Nephron progenitor cell (in vitro differentiated cells): ENCODE data around the gene PTP4A2.

Source experiments
- DNase-seq: peaks from one replicate; pipeline ENCODE4 v3.0.0; 2021
- H3K27ac Mint-ChIP-seq: 2 replicates; pipeline ENCODE4 v1.8.0; 2021; ENCODE audit warnings: mild to moderate bottlenecking, moderate library complexity, mixed read lengths
- H3K27me3 Mint-ChIP-seq: 2 replicates; pipeline ENCODE4 v1.8.0; 2021; ENCODE audit warnings: mild to moderate bottlenecking, low read depth, mixed read lengths; ENCODE audit not compliant: poor library complexity
- H3K36me3 Mint-ChIP-seq: 2 replicates; pipeline ENCODE4 v1.8.0; 2021; ENCODE audit warnings: low read depth, mixed read lengths
- H3K4me1 Mint-ChIP-seq: 2 replicates; pipeline ENCODE4 v1.8.0; 2021; ENCODE audit warnings: mixed read lengths
- H3K4me3 Mint-ChIP-seq: 2 replicates; pipeline ENCODE4 v1.8.0; 2021; ENCODE audit warnings: mild to moderate bottlenecking, moderate library complexity, mixed read lengths
- H3K9me3 Mint-ChIP-seq: 2 replicates; pipeline ENCODE4 v1.8.0; 2021; ENCODE audit warnings: mild to moderate bottlenecking, moderate library complexity, mixed read lengths
- CTCF ChIP-seq: fragments of 200-600 bp; sonication (generic); IDR thresholded peaks from 2 replicates; pipeline ENCODE4 v1.5.0; 2021; ENCODE audit warnings: antibody characterized with exemption

PTP4A2 gene

GRCh38 chr1:31865728-31866449 is 72.3 kb downstream of the PTP4A2 start:
- Mint-ChIP-seq H3K27me3 (peaks cover 9% of the 10 kb centered on the region), H3K27ac (no peak overlapping the region), H3K36me3 (no peaks in the 10 kb centered on the region), H3K4me1 (peaks cover 14% of the 10 kb centered on the region), H3K4me3 (no peak overlapping the region), H3K9me3 (peaks cover 11% of the 10 kb centered on the region)
- no peak for DNase-seq
- TF ChIP-seq CTCF = no peak

DNA sequence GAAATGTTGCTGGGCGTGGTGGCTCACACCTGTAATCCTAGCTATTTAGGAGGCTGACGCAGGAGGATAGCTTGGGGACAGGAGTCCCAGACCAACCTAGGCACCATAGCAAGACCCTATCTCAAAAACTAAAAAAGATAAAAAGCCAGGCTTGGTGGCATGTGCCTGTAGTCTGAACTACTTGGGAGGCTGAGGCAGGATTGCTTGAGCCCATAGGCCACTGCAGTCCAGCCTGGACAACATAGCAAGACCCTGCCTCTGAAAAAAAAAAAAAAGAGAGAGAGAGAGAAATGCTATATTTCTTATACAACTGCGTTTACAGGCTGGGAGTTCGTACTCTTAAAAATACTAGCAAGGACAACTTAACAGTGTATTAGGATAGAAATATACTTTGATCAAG is 76.1 kb downstream of the PTP4A2 start:
- H3K4me1 Mint-ChIP-seq = peaks cover 9% of the 10 kb centered on the region
- no peak overlapping the region for H3K4me3 Mint-ChIP-seq
- DNase-seq = no peak
- H3K9me3 Mint-ChIP-seq = peaks cover 11% of the 10 kb centered on the region
- H3K36me3 Mint-ChIP-seq = no peaks in the 10 kb centered on the region
- H3K27ac Mint-ChIP-seq = no peak overlapping the region
- H3K27me3 Mint-ChIP-seq = peaks cover 3% of the 10 kb centered on the region
- TF ChIP-seq CTCF = no peak

- no peak for DNase-seq
- Mint-ChIP-seq H3K27ac (no peak overlapping the region), H3K36me3 (no peaks in the 10 kb centered on the region), H3K9me3 (peaks cover 11% of the 10 kb centered on the region), H3K4me3 (no peak overlapping the region), H3K4me1 (peaks cover 2% of the 10 kb centered on the region), H3K27me3 (peaks cover 3% of the 10 kb centered on the region)
- no peak for TF ChIP-seq CTCF
These were observed 76.8 kb downstream of the PTP4A2 start for GRCh38 chr1:31861346-31861745.

GRCh38 chr1:31860581-31860980 is 77.6 kb downstream of the PTP4A2 start:
- H3K27ac Mint-ChIP-seq = no peak overlapping the region
- no peak for TF ChIP-seq CTCF
- DNase-seq = no peak
- no peaks in the 10 kb centered on the region for H3K36me3 Mint-ChIP-seq
- no peaks in the 10 kb centered on the region for H3K4me1 Mint-ChIP-seq
- H3K4me3 Mint-ChIP-seq = no peak overlapping the region
- H3K9me3 Mint-ChIP-seq = peaks cover 11% of the 10 kb centered on the region
- H3K27me3 Mint-ChIP-seq = peaks cover 3% of the 10 kb centered on the region

GRCh38 chr1:31859719-31860118 is 78.4 kb downstream of the PTP4A2 start:
- Mint-ChIP-seq H3K4me3 (no peak overlapping the region), H3K9me3 (peaks cover 9% of the 10 kb centered on the region), H3K4me1 (no peaks in the 10 kb centered on the region), H3K36me3 (no peaks in the 10 kb centered on the region), H3K27me3 (peaks cover 3% of the 10 kb centered on the region), H3K27ac (no peak overlapping the region)
- DNase-seq = no peak
- TF ChIP-seq CTCF = no peak

DNA sequence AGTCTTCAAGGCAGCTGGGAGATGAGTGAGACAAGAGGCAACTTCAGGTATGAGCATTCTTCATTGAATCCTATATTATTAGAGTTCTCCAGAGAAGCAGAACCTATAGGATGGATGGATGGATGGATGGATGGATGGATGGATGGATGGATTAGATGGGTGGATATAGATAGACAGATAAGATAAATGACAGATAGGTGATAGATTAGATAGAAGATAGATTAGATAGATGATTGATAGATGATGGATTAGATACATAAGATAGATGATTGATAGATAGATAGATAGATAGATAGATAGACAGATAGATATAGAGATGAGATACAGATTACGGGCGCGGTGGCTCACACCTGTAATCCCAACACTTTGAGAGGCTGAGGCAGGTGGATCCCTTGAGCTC is 79.1 kb downstream of the PTP4A2 start:
- TF ChIP-seq CTCF = no peak
- H3K27ac Mint-ChIP-seq = no peak overlapping the region
- peaks cover 4% of the 10 kb centered on the region for H3K9me3 Mint-ChIP-seq
- DNase-seq = no peak
- no peaks in the 10 kb centered on the region for H3K36me3 Mint-ChIP-seq
- no peaks in the 10 kb centered on the region for H3K4me1 Mint-ChIP-seq
- H3K4me3 Mint-ChIP-seq = no peak overlapping the region
- H3K27me3 Mint-ChIP-seq = peaks cover 3% of the 10 kb centered on the region
